AG09309 (cell line): ENCODE data around the gene SLC25A51.

Experiments used
- DNase-seq: peaks from one replicate; pipeline ENCODE4 v3.0.0-alpha.2; 2010; ENCODE audit warnings: low read depth
- H3K4me3 ChIP-seq: 2 replicates; pipeline ENCODE4 v1.5.1; 2011; ENCODE audit warnings: mild to moderate bottlenecking, low read depth, low read length, moderate library complexity; ENCODE audit not compliant: control insufficient read depth
- TF ChIP-seq, protein P1 (sequence below): IDR thresholded peaks from 2 replicates; pipeline ENCODE4 v1.5.1; 2011; ENCODE audit warnings: mild to moderate bottlenecking, low read depth, low read length, inconsistent platforms; ENCODE audit not compliant: insufficient read depth, control insufficient read depth; ENCODE audit errors: missing control alignments

Gene SLC25A51

DNA sequence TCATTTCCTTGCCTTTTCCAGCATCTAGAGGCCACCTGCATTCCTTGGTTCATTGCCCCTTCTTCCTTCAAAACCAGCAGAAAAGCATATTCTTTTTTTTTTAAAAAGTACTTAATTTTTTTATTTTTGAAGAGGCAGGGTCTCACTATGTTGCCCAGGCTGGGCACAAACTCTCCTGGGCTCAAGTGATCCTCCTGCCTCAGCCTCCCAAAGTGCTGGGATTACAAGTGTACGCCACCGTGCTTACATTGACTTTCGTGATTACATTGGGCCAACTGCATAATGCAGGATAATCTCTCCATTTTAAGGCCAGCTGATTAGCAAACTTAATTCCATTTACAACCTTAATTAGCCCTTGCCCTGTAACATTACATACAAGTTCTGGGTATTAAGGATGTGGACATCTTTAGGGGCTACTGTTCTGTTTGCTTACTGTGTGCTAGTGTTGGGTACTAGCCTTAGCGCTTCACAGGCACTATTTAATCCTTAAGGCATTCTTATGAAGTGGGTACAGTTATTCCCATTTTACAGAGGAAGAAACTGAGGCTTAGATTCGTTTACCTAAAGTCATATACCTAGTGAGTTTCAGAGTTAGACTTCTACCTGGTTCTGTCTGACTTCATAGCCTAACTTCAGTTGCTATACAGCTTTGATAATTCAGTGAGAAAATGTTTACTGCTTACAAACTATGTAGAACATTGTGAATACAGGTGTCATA is 33.7 kb downstream of the SLC25A51 start:
- TF ChIP-seq, protein P1, sequence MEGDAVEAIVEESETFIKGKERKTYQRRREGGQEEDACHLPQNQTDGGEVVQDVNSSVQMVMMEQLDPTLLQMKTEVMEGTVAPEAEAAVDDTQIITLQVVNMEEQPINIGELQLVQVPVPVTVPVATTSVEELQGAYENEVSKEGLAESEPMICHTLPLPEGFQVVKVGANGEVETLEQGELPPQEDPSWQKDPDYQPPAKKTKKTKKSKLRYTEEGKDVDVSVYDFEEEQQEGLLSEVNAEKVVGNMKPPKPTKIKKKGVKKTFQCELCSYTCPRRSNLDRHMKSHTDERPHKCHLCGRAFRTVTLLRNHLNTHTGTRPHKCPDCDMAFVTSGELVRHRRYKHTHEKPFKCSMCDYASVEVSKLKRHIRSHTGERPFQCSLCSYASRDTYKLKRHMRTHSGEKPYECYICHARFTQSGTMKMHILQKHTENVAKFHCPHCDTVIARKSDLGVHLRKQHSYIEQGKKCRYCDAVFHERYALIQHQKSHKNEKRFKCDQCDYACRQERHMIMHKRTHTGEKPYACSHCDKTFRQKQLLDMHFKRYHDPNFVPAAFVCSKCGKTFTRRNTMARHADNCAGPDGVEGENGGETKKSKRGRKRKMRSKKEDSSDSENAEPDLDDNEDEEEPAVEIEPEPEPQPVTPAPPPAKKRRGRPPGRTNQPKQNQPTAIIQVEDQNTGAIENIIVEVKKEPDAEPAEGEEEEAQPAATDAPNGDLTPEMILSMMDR: no peak
- H3K4me3 ChIP-seq: no peak overlapping the region
- no peak for DNase-seq

- H3K4me3 ChIP-seq: no peak overlapping the region
- no peak for DNase-seq
- TF ChIP-seq, protein P1: no peak
These were observed 41.4 kb downstream of the SLC25A51 start for GRCh38 chr9:37862530-37862929.

GRCh38 chr9:37859043-37859442 is 44.9 kb downstream of the SLC25A51 start:
- TF ChIP-seq, protein P1: peak; percentile 25
- no peak for DNase-seq
- H3K4me3 ChIP-seq: no peak overlapping the region

- TF ChIP-seq, protein P1: no peak
- no peak overlapping the region for H3K4me3 ChIP-seq
- no peak for DNase-seq
These were observed 47.4 kb downstream of the SLC25A51 start for GRCh38 chr9:37856551-37856950.

GRCh38 chr9:37852222-37852621 is 51.7 kb downstream of the SLC25A51 start:
- no peak for DNase-seq

DNA sequence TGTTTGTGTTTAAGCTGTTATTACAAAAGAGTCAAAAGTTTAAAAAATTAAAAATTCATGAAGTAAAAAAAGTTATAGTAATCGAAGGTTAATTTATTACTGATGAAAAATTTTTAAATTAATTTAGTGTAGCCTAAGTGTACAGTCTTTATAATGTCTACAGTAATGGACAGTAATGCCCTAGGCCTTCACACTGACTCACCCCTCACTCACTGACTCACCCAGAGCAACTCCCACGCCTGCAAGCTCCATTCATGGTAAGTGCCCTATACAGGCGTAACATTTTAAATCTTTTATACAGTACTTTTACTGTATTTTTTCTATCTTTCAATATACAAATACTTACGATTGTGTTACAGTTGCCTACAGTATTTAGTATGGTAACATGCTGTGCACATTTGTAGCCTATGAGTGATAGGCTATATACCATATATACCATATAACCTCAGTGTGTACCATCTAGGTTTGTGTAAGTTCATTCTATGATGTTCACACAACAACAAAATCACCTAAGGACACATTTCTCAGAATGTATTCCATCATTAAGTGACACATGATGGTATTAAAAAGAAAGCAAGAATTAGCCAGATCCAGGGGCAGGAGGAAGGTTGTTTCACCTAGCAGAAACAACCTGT is 63.2 kb downstream of the SLC25A51 start:
- H3K4me3 ChIP-seq: no peak overlapping the region
- TF ChIP-seq, protein P1: no peak
- peak; percentile 21 for DNase-seq

More at GRCh38 chr9:37852222-37852621, 51.7 kb downstream of the SLC25A51 start:
- TF ChIP-seq, protein P1: no peak
- no peak overlapping the region for H3K4me3 ChIP-seq
